BJ (cell line): ENCODE data around the gene HOXC5. TPM values are rescaled to one million over a fixed set of nuclear protein-coding genes. Genes with fewer than 3 reads are reported as not detected.

Experiments used
- CTCF ChIA-PET: fragments of 350-600 bp; formaldehyde crosslinking; extraction: SDS; loops from one replicate; lab custom pipeline; 2021; ENCODE audit warnings: antibody characterized with exemption, inconsistent platforms; lab: Yijun Ruan, JAX
- POLR2A ChIA-PET: fragments of 300-600 bp; sonication (Branson Sonifier 250); formaldehyde crosslinking; extraction: SDS; loops from one replicate; lab custom pipeline; 2021; ENCODE audit warnings: antibody characterized with exemption; lab: Charles Lee
- DNase-seq: peaks from one replicate; pipeline ENCODE4 v3.0.0-alpha.2; 2011; ENCODE audit warnings: low read depth
- H3K27me3 ChIP-seq: 2 replicates; pipeline ENCODE4 v1.6.0; 2011; ENCODE audit warnings: low read length; ENCODE audit not compliant: control insufficient read depth, insufficient read depth
- H3K36me3 ChIP-seq: 2 replicates; pipeline ENCODE4 v1.5.1; 2011; ENCODE audit warnings: low read length; ENCODE audit not compliant: control insufficient read depth, insufficient read depth
- H3K4me3 ChIP-seq: 2 replicates; pipeline ENCODE4 v1.5.1; 2011; ENCODE audit warnings: low read depth, mild to moderate bottlenecking, control low read depth, low read length
- CTCF ChIP-seq: IDR thresholded peaks from 2 replicates; pipeline ENCODE4 v1.5.1; 2011; ENCODE audit warnings: low read depth, mild to moderate bottlenecking, control low read depth, inconsistent platforms, low read length, moderate library complexity; ENCODE audit not compliant: insufficient read depth
- polyA plus RNA-seq: library from polyadenylated mRNA; depleted of rRNA; stranded (reverse); fragments of >200 nt; gene quantifications from 2 replicates; pipeline ENCODE4 v1.2.3, GENCODE V29; 2011

Gene HOXC5
- polyA plus RNA-seq, 1 experiment = not detected

- Histone ChIP-seq H3K4me3 (no peak overlapping the region), H3K27me3 (peaks cover 9% of the 10 kb centered on the region), H3K36me3 (no peaks in the 10 kb centered on the region; the same call in 1 of the 2 replicates)
- TF ChIP-seq CTCF = no peak
- ChIA-PET POLR2A (interaction anchor here (0.6 kb wide), 1 partner anchor 20 kb away, joined by 5 read pairs; the partner anchor contains the start of gene HOXC8), CTCF (interaction anchor here (0.7 to 5.8 kb wide), 14 partner anchors 8 to 275 kb away, joined by 3 to 90 read pairs (median 4); partner anchors contain the start of genes HOXC8 and HOXC9)
- no peak for DNase-seq
These were observed 44.2 kb upstream of the HOXC5 start for GRCh38 chr12:53988541-53989226.

- ChIA-PET CTCF (interaction anchor here (0.7 to 5.8 kb wide), 13 partner anchors 9 to 276 kb away, joined by 3 to 90 read pairs (median 7); partner anchors contain the start of genes HOXC8 and HOXC9), POLR2A (no interaction called here)
- peaks cover 9% of the 10 kb centered on the region for H3K27me3 ChIP-seq
- TF ChIP-seq CTCF = peak; percentile 54
- H3K36me3 ChIP-seq = no peaks in the 10 kb centered on the region; the same call in 1 of the 2 replicates
- DNase-seq = no peak
- H3K4me3 ChIP-seq = no peak overlapping the region
These were observed 43.4 kb upstream of the HOXC5 start for GRCh38 chr12:53989227-53990113.

- TF ChIP-seq CTCF = no peak
- CTCF ChIA-PET = interaction anchor here (1.2 to 4.3 kb wide), 4 partner anchors 10 to 224 kb away, joined by 5 to 31 read pairs (median 12); partner anchors contain the start of gene HOXC9
- POLR2A ChIA-PET = no interaction called here
- no peak overlapping the region for H3K4me3 ChIP-seq
- no peak for DNase-seq
- peaks cover 11% of the 10 kb centered on the region for H3K27me3 ChIP-seq
- no peaks in the 10 kb centered on the region; the same call in 1 of the 2 replicates for H3K36me3 ChIP-seq
These were observed 42.4 kb upstream of the HOXC5 start for GRCh38 chr12:53990311-53991076.

DNA sequence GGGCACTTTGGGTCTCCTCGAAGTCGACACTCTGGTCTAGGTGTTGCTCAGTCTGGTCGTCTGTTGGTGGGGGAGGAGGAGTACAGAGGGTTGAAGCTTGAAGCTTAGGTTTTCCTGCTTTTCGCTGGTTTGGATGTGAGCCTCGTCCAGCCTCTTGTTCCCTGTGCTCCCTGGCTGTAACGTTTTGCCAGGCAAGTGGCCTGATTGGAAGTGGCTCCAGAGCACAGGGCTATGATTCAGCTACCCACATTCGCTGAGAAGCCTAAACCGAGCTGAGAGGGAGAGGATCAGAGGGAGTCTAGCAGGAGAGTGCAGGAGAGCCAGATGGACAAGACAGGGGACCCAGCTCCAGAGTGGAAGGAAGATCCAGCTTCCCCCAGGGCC lies 41.8 kb upstream of the HOXC5 start:
- DNase-seq = no peak
- ChIA-PET CTCF (interaction anchor here (0.8 to 4.3 kb wide), 8 partner anchors 9 to 244 kb away, joined by 3 to 31 read pairs (median 6); partner anchors contain the start of genes HOXC8 and HOXC9), POLR2A (no interaction called here)

More for the DNA sequence above, 41.8 kb upstream of the HOXC5 start:
- peaks cover 11% of the 10 kb centered on the region for H3K27me3 ChIP-seq
- H3K4me3 ChIP-seq = no peak overlapping the region
- TF ChIP-seq CTCF = no peak
- no peaks in the 10 kb centered on the region; the same call in 1 of the 2 replicates for H3K36me3 ChIP-seq
